HG03575 (cell line): ENCODE measurements around the gene CCDC122.
"Not testable (repeated sequence)": the region's sequence is repeated elsewhere in the genome, so short reads cannot be mapped to it uniquely, and the experiment has no call there.

Experiments
- ATAC-seq: cut with Tn5 transposase; IDR thresholded peaks from one replicate; pipeline ENCODE4 v1.9.1; 2021; ENCODE audit not compliant: unreplicated experiment, insufficient number of reproducible peaks, low FRiP score; ENCODE audit errors: extremely low read depth

The CCDC122 gene

DNA sequence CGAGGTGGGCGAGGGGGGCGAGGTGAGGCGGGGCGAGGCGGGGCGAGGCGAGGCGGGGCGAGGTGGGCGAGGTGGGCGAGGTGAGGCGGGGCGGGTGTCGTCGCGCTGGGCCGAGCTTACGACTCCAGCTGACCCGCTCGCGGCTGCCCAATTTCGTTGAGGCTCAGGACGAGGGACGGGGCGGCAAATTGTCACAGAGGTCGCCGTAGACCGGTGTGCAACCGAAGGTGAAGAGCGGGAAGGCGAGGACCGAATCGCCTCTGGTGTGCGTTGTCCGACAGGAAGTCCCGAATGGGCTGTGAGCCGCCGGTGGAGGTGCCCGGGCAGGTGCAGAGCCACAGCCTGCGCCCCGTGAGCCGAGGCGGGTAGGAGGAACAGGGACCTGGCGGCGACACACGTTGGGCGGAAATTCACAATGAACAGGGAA is 228 bp upstream of the CCDC122 start, which contains the start of gene LACC1:
Gene LACC1 (plus strand): TSS at position 150 of the 427 bp plus-strand sequence. CDS start 1,082 bp downstream, outside the sequence.
- no peak for ATAC-seq

DNA sequence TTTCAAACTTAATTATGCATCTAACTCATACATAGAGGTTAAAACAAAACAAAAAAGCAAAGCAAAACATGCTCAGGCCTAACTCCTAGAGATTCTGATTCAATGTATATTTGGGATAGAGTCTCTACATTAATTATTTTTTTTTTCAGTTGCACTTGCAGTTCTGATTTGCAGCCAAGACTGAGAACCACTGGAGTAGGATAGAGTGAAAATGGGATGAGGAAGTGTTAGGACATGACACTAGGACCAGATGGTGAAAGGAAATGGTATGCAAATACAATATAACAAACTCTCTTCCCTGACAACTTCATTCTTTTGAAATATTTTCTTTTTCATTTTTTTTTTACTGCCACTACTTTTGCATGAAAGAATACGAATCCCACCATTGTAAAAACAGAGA is 1.8 kb downstream of the CCDC122 start:
- no peak for ATAC-seq

DNA sequence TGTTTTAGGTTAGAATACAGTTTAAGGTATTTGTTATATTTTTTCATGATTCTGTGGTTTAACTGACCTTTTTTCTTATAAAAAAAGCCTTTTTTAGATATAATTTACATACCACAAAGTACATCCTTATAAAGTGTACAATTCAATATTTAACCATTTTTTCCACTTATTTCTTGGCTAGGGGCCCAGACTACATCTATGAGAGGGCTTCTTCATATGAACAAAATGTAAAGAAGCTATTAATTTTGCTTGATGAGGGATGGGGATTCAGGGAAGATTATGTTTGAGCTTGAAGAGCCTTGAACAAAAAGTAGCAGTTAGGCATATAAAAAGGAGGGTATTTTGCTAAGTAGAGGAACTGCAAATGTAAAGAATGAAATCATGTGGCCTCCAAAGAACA is 2.2 kb downstream of the CCDC122 start:
- no peak for ATAC-seq

DNA sequence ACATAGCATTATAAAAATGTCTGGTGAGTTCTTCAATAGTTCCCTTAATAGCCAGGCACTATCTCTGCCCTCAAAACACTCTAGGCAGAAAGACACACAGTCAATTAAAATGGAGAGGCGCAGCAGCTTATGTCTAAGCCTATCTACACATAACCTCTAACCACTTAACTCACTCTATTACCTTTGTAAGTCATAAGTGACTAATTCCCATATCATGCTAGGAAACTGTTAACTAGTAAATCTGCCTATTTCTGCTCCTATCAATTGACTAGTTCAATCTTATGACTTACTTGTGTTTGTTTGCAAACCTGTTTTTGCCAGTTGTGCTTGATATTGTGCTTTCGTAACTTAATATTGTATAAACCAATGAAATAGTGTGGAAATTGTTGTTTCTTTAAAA is 3.2 kb downstream of the CCDC122 start:
- no peak for ATAC-seq

DNA sequence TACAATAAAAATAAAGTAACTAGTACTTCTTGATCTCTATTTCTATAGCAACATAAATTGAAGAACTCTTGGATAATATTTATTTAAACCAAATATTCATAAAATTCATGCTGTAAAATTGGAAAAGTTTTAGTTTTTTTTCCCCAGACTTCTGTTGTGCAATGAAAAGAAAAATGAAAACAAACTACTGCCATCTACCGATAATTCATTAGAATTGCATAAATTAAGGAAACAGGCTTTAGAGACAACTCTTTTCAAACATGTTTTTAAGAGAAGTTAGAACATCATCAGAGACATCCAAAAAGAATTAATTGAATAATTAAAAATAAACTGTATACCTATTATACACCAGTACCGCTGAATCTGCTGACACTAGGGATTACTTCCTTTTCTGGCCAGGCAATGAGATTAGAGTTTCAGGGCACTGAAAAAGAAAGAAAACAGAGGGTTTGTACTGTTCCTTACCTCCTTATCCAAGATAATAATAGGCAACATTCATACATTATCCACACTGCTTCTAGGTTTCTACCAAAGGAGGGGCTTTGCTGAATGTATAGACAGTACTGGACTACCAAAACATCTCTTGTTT is 4.9 kb downstream of the CCDC122 start:
- no peak for ATAC-seq

DNA sequence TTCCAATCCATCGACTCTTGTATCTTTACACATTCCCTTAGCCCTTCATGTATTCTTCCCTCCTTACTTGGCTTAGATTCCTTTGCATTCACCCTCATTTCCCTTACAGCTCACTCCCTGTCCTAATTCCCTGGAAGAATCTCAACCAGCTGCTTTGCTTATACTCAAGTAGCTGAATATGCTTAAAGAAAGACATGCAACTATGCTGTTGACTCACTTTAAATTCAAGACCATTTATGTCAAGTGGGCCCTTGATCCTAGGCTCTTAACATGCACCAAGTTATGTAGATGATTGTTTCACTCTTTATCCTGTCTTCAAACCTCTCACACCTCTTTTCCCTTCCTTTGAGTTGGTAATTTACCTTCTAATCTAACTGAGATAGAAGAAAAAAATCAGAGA is 7.4 kb downstream of the CCDC122 start:
- no peak for ATAC-seq

DNA sequence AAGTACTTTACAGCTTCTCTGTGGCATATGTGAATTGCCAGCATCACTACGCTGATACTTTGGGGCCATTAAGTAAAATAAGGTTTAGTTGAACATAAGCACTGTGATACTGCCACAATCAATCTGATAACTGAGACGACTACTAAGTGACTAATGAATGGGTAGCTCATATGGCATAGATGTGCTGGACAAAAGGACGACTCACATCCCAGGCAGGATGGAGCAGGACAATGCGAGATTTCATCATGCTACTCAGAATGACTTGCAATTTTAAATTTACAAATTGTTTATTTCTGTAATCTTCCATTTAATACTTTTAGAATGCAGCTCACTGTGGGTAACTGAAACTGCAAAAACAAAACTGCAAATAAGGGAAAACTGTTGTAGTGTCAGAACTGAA is 13.6 kb downstream of the CCDC122 start:
- ATAC-seq, result no peak

DNA sequence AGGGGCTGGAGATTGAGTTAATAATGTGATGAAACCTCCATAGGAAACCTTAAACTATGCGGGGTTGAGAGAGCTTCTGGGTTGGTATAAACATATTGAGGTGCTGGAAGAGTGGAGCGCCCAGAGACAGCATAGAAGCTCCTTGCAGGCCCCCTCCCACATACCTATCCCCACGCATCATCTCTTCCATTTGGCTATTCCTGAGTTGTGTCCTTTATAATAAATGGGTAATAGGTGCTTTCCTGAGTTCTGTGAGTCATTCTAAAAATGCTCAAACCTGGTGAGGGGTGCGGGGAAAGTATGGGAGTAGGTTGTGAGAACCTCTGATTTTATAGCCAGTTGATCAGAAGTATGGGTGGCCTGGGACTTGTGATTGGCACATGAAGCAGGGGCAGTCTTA is 14.6 kb downstream of the CCDC122 start:
- ATAC-seq, result no peak

DNA sequence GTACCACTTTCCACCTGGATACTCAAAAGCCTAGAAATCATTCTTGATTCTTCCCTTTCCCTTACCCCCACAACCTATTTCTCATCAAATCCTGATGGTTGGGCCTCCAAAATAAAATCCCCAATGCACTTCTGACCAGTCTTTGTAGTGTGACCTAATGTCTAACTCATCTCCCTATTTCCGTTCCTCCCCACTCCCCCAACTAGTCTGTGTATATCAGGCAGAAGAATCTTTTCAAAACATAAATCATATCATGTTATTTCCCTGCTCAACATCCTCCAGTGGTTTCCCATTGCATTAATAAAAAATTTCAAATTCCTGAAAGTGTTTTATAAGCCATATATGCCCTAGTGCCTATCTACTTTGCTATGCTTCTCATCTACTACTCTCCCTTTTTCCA is 17.7 kb downstream of the CCDC122 start:
- no peak for ATAC-seq

DNA sequence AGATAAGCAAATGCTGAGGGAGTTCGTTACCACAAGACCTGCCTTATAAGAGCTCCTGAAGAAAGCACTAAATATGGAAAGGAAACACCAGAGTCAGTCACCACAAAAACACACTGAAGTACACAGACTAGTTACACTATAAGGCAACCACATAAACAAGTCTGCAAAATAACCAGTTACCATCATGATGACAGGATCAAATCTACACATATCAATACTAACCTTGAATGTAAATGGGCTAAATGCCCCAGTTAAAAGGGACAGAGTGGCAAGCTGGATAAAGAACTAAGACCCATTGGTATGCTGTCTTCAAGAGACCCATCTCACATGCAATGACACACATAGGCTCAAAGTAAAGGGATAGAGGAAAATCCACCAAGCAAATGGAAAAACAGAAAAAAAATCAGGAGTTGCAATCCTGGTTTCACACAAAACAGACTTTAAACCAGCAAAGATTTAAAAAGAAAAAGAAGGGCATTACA is 26.6 kb downstream of the CCDC122 start:
- no peak for ATAC-seq

DNA sequence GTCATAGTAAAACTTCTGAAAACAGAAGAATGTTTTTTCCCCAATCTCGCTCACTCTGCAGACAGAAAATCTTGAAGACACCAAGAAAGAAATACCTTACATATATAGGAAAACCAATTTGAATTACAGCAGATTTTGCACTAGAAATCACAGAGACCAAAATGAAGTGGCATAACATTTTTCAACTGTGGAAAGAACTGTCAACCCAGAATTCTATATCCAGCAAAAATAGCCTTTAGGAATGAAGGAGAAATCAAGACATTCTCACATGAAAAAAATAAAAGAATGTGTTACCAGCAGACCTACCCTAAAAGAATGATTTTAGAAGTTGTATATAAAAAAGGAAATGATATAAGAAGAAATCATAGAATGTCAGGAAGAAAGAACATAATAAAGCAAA is 28.7 kb downstream of the CCDC122 start:
- no peak for ATAC-seq

DNA sequence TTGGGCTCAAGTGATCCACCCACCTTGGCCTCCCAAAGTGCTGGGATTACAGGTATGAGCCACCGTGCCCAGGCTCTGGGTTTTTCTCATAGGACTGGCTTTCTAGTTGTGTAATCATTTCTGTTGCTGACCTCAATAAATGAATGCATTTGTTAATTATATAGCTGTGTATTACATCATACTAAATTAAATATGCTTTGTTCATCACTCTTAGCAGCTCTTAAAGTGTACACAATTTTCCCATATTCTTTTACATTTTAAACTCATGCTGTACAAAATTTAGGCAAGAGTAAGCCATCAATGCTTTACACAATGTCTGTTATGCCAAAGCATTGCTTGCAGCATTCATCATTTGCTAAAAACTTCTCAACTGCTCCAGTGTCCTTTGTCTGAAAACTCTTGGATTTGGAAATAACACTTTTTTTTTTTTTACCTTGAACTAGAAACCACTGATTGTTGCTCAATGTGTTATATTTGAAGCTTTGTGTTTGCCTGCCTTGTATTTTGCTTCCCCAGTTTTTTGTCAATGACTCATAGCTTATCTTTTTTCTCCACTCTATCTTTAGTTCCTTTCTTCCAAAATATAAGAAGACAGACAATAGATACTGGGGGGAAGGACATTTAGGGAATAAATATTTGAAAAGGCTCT is 31.4 kb downstream of the CCDC122 start:
- ATAC-seq, result no peak

DNA sequence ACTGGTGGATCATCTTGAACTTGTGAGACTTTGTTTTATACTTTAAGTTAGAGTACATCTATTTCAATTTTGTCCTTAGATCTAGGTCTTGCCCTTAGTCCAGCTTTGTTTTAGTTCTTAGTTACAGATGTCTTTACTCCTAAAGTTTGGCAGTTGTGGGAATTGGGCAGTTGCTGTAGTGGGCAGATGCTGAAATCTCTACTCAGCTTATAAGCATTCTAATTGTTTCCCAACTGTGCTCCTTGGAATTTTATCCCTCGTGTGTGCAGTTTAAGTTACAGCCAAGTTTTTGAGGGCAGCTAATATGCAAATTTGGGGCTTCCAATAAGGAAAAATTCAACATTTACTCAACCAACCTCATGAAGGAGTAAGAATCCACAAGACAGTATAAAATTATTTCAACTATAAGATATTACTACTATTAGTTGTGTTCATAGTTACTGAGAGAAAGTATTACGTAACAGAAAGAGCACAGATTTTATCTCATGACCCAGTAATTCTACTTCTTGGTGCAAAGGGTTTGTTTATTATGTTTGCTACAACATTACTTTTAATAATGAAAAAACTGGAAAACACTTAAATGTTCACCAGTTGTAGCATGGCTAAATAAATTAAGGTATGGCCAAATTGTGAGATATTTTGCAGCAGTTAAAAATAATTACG is 32.9 kb downstream of the CCDC122 start:
- no peak for ATAC-seq

DNA sequence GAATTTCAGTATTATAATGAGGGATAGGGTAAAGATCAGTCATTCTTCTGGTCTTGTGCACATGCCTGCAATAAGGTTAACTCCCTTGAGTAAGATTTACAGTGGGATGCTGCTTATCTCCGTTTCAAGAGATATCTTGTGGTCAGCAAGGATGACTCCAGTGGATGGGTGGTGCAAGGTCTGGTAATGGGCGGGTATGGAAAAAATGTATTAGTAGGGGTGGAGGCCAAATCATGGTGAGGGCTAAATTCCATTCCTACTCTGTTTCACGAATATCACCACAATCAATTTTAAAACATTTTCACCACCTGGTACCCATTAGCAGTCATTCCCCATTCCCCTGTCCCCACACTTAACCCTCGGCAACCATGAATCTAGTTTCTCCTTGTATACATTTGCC is 40.6 kb downstream of the CCDC122 start:
- no peak for ATAC-seq

DNA sequence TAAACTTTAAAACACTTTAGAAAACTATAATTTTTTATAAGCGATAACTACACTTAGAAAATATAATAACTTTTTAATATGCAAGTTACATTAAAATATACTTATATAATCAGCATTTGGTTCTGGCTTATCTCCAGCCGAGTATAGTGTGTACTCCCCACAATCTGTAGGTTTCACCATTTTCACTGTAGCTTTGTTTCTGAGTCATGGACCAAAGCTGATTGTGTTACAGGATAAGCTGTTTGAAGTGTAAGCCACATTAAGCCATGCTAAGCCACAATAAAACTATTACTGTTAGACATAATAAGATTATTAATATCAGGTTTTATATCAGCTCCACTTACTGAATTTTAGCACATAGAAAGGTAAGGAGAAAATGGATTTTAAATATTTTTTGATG is 43.8 kb downstream of the CCDC122 start:
- ATAC-seq, result no peak

DNA sequence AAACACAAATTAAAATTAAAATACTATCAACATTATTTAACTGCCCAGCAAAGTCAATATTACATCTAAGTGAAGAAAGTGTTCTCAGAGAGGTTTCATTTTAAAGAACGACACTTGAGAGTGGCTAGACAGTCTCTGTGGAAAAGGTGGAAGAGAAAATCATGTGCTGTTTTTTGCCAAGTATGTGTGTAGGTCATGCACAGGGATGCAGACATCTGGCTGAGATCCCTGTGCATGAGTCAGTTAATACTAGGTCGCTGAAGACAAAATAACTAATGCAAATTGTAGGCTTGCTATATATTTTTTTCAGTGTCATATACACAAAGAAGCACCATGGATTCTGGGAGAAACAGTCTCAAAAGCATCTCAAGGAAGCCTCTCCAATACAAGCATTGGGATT is 48.5 kb downstream of the CCDC122 start:
- ATAC-seq, result no peak

DNA sequence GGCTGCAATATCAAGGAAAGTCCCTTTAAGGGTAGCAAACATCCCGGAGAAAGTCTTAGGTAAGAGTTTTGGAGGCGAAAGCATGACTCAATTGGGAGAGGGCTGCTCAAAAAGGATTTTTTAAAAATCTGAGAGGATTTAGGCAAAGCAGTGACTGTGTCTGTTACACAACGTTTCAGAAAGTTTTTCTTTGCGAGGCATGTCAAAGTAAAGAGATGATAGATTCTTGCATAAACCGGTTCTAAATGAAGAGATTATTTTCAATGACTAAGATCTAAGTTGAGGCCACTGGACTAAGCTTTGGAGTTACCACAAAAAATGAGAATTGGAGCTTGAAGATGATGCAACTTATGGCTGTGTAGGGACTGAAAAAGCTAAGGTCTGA is 49.1 kb downstream of the CCDC122 start:
- ATAC-seq, result no peak

DNA sequence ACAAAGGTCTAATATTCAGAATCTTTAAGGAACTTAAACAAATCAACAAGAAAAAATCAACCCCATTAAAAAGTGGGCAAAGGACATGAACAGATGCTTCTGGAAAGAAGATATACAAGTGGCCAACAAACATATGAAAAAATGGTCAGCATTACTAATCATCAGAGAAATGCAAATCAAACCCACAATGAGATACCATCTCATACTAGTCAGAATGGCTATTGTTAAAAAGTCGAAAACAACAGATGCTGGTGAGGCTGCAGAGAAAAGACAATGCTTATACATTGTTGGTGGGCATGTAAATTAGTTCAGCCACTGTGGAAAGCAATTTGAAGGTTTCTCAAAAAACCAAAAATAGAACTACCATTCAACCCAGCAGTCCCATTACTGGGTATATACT is 54.9 kb downstream of the CCDC122 start:
- ATAC-seq, result not testable (repeated sequence)

DNA sequence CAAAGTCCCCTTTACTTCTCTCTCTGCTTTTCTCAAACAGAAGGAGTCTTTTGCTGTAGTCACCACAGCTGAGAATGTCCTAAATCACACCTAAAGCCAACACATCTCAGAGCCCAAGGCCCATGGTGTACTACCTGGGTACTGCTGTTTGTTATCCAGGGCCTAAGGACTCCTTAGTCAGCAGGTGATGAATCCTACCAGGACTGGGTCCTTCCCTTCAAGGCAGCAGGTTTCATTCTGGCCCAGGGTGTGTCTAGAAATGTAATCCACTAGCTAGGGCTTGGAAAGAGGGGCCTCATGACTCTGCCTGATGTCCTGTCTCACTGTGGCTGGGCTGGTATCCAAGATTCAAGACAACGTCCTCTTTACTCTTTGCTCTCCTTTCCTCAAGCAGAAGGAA is 56.6 kb downstream of the CCDC122 start:
- no peak for ATAC-seq

DNA sequence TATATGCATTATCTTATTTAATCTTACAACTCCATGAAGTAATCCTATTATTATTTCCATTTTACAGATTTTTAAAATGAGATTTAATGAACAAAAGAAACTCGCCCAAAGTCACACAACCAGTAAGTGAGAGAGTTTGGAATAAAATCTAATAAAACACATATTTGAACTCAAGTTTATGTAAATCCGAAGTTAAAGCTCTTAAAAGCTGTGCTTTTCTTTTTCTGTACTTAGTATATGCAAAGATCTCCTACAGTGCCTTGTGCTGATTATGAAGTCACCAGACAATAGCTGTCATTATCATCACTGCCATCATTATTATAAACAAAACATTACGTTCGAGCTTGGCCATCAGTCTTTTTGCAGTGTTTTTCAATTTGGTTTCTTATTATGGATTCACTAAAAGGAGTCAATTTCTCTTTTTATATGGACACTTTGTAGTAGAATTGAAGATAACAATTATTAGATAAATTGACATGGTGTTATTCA is 63.1 kb downstream of the CCDC122 start:
- ATAC-seq, result no peak
